Panc1 (cell line): Measurements from ENCODE around the gene SMIM24. TPM values are rescaled to one million over a fixed set of nuclear protein-coding genes. Genes with fewer than 3 reads are reported as not detected.

Experiments used
- ATAC-seq: fragments of 200-7000 bp; cut with Tn5 transposase; 2 replicates; pipeline ENCODE4 v1.9.1; 2020; ENCODE audit warnings: mild to moderate bottlenecking, moderate library complexity
- BruUV-seq: library from RNA; stranded (reverse); fragments of 400-500 nt; replicated peaks from 2 replicates; lab custom pipeline; 2021; lab: Mats Ljungman, UMichigan
- CTCF ChIA-PET: fragments of 300-600 bp; sonication (Branson Sonifier 250); formaldehyde crosslinking; loops from one replicate; lab custom pipeline; 2022; ENCODE audit warnings: antibody characterized with exemption; lab: Charles Lee
- POLR2A ChIA-PET: fragments of 300-600 bp; sonication (Branson Sonifier 250); formaldehyde crosslinking; loops from one replicate; lab custom pipeline; 2022; ENCODE audit warnings: antibody characterized with exemption; lab: Charles Lee
- DNase-seq: peaks from one replicate; pipeline ENCODE4 v3.0.0-alpha.2; 2010; ENCODE audit warnings: low read depth, low spot score
- H3K27ac ChIP-seq: 2 replicates; pipeline ENCODE4 v1.5.1; 2011; ENCODE audit warnings: mild to moderate bottlenecking, low read length, inconsistent platforms
- H3K27me3 ChIP-seq: fragments of 200-500 bp; sonication (Bioruptor generic); 2 replicates; pipeline ENCODE4 v1.6.0; 2014; ENCODE audit warnings: low read length, inconsistent platforms; ENCODE audit not compliant: control insufficient read depth, insufficient read depth
- H3K36me3 ChIP-seq: fragments of 200-500 bp; sonication (Bioruptor generic); 2 replicates; pipeline ENCODE4 v1.5.1; 2014; ENCODE audit warnings: inconsistent platforms, mild to moderate bottlenecking, low read length, moderate library complexity; ENCODE audit not compliant: control insufficient read depth, insufficient read depth
- H3K4me1 ChIP-seq: 2 replicates; pipeline ENCODE4 v1.5.1; 2011; ENCODE audit warnings: inconsistent platforms, mild to moderate bottlenecking, low read length, moderate library complexity; ENCODE audit not compliant: control insufficient read depth, insufficient read depth
- H3K4me3 ChIP-seq, 2 experiments: 2 replicates each; pipeline ENCODE4 v1.5.1; 2011 to 2012; ENCODE audit warnings: low read depth in 2 of 2, low read length in 2 of 2, mild to moderate bottlenecking in 2 of 2, inconsistent platforms in 1 of 2, moderate library complexity in 1 of 2
- H3K9me3 ChIP-seq: fragments of 200-500 bp; sonication (Bioruptor generic); 2 replicates; pipeline ENCODE4 v1.5.1; 2014; ENCODE audit warnings: low read depth, mild to moderate bottlenecking, inconsistent platforms, low read length, moderate library complexity; ENCODE audit not compliant: control insufficient read depth, insufficient read depth
- CTCF ChIP-seq: fragments of 450-650 bp; IDR thresholded peaks from 2 replicates; pipeline ENCODE4 v1.5.1; 2017; ENCODE audit warnings: mild to moderate bottlenecking
- POLR2AphosphoS5 ChIP-seq: IDR thresholded peaks from 2 replicates; pipeline ENCODE4 v1.6.1; 2012; ENCODE audit warnings: mild to moderate bottlenecking, low read depth, low read length, moderate library complexity
- SIN3A ChIP-seq: IDR thresholded peaks from 2 replicates; pipeline ENCODE4 v1.6.1; 2012; ENCODE audit warnings: low read depth, mild to moderate bottlenecking, low read length, moderate library complexity, borderline replicate concordance; ENCODE audit not compliant: insufficient read depth
- TCF7L2 ChIP-seq: IDR thresholded peaks from 2 replicates; pipeline ENCODE4 v1.6.1; 2011; ENCODE audit warnings: mild to moderate bottlenecking, low read depth, low read length, inconsistent platforms
- in situ Hi-C: cut with HindIII; loops from 2 replicates; pipeline ENCODE4 v1.10.0; 2016; ENCODE audit warnings: low sequenced_read_pairs, low pct_unique_long_range_greater_than_20kb
- intact Hi-C: fragments of 100-400 bp; cut with micrococcal nuclease; formaldehyde crosslinking; loops from one replicate; pipeline ENCODE4 v1.10.0; 2022; ENCODE audit not compliant: unreplicated experiment
- total RNA-seq: library from RNA; stranded (reverse); gene quantifications from one replicate; pipeline ENCODE4 v1.2.1, GENCODE V29; 2021; ENCODE audit not compliant: unreplicated experiment
- TF ChIP-seq, protein P1 (sequence below), 2 experiments: IDR thresholded peaks; 2 replicates each; pipeline ENCODE4 v1.6.1; 2011 to 2012; ENCODE audit warnings: low read depth in 2 of 2, control low read depth in 1 of 2, low read length in 1 of 2, mild to moderate bottlenecking in 1 of 2, moderate library complexity in 1 of 2; ENCODE audit not compliant: insufficient read depth in 1 of 2

Gene SMIM24
- total RNA-seq, 1 experiment from 2014 or later, result 0.28 TPM

DNA sequence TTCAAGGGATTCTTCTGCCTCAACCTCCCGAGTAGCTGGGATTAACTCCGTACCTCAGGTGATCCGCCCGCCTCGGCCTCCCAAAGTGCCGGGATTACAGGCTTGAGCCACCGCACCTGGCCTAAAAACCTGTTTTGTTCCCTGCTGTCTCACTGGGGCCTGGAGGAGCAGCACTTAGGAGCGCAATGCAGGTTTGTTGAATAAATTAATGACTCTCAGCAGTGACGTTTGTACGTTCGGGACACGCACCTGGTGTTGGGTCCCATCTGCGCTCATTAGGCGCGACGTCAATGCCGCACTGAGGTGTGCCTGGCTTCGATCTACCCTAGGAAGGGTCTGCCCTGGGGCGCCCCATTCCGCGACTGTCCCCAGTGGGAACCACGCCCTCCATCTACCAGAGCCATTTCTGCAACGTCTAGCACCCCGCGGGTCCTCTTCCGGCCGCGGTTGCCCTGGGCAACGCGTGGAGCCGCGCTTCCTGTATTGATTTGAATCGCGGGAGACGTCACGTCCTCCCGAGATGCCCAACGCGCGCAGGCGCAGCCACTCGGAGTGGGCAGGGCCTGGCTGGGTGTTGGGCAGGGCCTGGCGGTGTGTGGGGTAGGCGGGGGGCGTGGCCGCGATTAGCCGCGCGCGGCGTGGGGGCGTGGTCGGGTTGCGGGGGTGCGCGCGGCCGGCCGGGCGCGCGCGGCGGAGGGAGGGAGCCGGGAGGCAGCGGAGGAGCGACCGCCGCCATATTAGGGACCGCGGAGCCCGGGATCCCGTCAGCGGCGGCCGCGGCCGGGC is 25.5 kb upstream of the SMIM24 start, which contains the start of gene FZR1:
TSS of gene FZR1 (plus strand) at position 714 of the 786 bp plus-strand sequence. CDS start 16,679 bp downstream, outside the sequence.
- TF ChIP-seq SIN3A (no peak), POLR2AphosphoS5 (peak; percentile 38; the same call in 1 of the 2 replicates)
- TF ChIP-seq, protein P1, sequence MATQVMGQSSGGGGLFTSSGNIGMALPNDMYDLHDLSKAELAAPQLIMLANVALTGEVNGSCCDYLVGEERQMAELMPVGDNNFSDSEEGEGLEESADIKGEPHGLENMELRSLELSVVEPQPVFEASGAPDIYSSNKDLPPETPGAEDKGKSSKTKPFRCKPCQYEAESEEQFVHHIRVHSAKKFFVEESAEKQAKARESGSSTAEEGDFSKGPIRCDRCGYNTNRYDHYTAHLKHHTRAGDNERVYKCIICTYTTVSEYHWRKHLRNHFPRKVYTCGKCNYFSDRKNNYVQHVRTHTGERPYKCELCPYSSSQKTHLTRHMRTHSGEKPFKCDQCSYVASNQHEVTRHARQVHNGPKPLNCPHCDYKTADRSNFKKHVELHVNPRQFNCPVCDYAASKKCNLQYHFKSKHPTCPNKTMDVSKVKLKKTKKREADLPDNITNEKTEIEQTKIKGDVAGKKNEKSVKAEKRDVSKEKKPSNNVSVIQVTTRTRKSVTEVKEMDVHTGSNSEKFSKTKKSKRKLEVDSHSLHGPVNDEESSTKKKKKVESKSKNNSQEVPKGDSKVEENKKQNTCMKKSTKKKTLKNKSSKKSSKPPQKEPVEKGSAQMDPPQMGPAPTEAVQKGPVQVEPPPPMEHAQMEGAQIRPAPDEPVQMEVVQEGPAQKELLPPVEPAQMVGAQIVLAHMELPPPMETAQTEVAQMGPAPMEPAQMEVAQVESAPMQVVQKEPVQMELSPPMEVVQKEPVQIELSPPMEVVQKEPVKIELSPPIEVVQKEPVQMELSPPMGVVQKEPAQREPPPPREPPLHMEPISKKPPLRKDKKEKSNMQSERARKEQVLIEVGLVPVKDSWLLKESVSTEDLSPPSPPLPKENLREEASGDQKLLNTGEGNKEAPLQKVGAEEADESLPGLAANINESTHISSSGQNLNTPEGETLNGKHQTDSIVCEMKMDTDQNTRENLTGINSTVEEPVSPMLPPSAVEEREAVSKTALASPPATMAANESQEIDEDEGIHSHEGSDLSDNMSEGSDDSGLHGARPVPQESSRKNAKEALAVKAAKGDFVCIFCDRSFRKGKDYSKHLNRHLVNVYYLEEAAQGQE (IDR thresholded peaks at IDR 0.05; ENCODE audit: insufficient read depth in 1 of 2, low read depth in 2 of 2, low read length in 1 of 2), result no peak
- CTCF ChIA-PET, result no interaction called here
- H3K27ac ChIP-seq, result peak within 1 kb of the TSS; percentile 94
- intact Hi-C loops, result no loop called here
- POLR2A ChIA-PET, result no interaction called here
- no peaks in the 10 kb centered on the region for H3K27me3 ChIP-seq
- no peaks in the 10 kb centered on the region for H3K9me3 ChIP-seq
- H3K36me3 ChIP-seq, result peaks cover 3% of the 10 kb centered on the region
- DNase-seq, result peak; percentile 75
- in situ Hi-C loops, result no loop called here
- H3K4me1 ChIP-seq, result no peaks in the 10 kb centered on the region; the same call in 1 of the 2 replicates
- peak within 1 kb of the TSS; percentile 73 for H3K4me3 ChIP-seq
- no TSS peak for BruUV-seq
- ATAC-seq, result peak; percentile 98

GRCh38 chr19:3504735-3505134 is 24.4 kb upstream of the SMIM24 start:
- Histone ChIP-seq H3K4me3 (no peak overlapping the region; a peak in 1 of 4 replicates), H3K27ac (peak overlapping the region; percentile 94), H3K36me3 (peaks cover 3% of the 10 kb centered on the region), H3K4me1 (no peaks in the 10 kb centered on the region; the same call in 1 of the 2 replicates), H3K27me3 (no peaks in the 10 kb centered on the region), H3K9me3 (no peaks in the 10 kb centered on the region)
- no peak for DNase-seq
- BruUV-seq, result no TSS peak
- ATAC-seq, result no peak
- TF ChIP-seq, protein P1 (IDR thresholded peaks at IDR 0.05; ENCODE audit: insufficient read depth in 1 of 2, low read depth in 2 of 2, low read length in 1 of 2), result no peak
- TF ChIP-seq TCF7L2 (no peak), SIN3A (no peak), CTCF (no peak), POLR2AphosphoS5 (no peak)
- intact Hi-C loops, result no loop called here
- CTCF ChIA-PET, result no interaction called here
- in situ Hi-C loops, result no loop called here
- POLR2A ChIA-PET, result interaction anchor here (0.7 kb wide), 1 partner anchor 197 kb away, joined by 3 read pairs; no protein-coding TSS in a partner anchor
